K562 (cell line): ENCODE measurements around the gene CYSTM1.
"Not testable (repeated sequence)": the region's sequence is repeated elsewhere in the genome, so short reads cannot be mapped to it uniquely, and the experiment has no call there.

ENCODE experiments used
- CHD2 ChIP-seq: IDR thresholded peaks from 2 replicates; pipeline ENCODE4 v1.6.1; 2011; ENCODE audit warnings: low read depth, low read length
- COPS2 ChIP-seq: fragments of 450-650 bp; conservative IDR thresholded peaks from 2 replicates; pipeline ENCODE4 v1.6.1; 2016; ENCODE audit warnings: mild to moderate bottlenecking, moderate library complexity
- GATAD2A ChIP-seq: fragments of 450-650 bp; IDR thresholded peaks from 2 replicates; pipeline ENCODE4 v1.6.1; 2017
- NCOR1 ChIP-seq: fragments of 450-650 bp; IDR thresholded peaks from 2 replicates; pipeline ENCODE4 v1.6.1; 2016; ENCODE audit warnings: mild to moderate bottlenecking, moderate library complexity
- POLR2A ChIP-seq: fragments of 450-650 bp; conservative IDR thresholded peaks from 2 replicates; pipeline ENCODE4 v1.6.1; 2016
- SIN3B ChIP-seq: fragments of 450-650 bp; IDR thresholded peaks from 2 replicates; pipeline ENCODE4 v1.6.1; 2017; ENCODE audit warnings: low read depth, mild to moderate bottlenecking, moderate library complexity
- ZHX1 ChIP-seq: fragments of 150-350 bp; conservative IDR thresholded peaks from 2 replicates; pipeline ENCODE4 v1.6.1; 2014; ENCODE audit warnings: low read length
- ZNF311 ChIP-seq: fragments of 250-450 bp; sonication (Bioruptor Pico); IDR thresholded peaks from 2 replicates; pipeline ENCODE4 v1.4.0; 2020; ENCODE audit warnings: mild to moderate bottlenecking, moderate library complexity
- ZNF780A ChIP-seq: fragments of 250-450 bp; sonication (Bioruptor Pico); IDR thresholded peaks from 2 replicates; pipeline ENCODE4 v1.5.0; 2021; ENCODE audit warnings: mild to moderate bottlenecking

- TF ChIP-seq ZHX1, ZNF311, COPS2, POLR2A, NCOR1, CHD2, GATAD2A, ZNF780A, SIN3B: not testable (repeated sequence)
These were observed 20.1 kb upstream of the CYSTM1 start for GRCh38 chr5:140154710-140155381.
